A549 (cell line): Measurements from ENCODE around the gene GLB1L. TPM values are rescaled to one million over a fixed set of nuclear protein-coding genes. Genes with fewer than 3 reads are reported as not detected.

Source experiments
- ATAC-seq, 2 experiments: fragments of 200-7000 bp in 1 of 2; fragments of >200 bp in 1 of 2; cut with Nextera tagmentation in 1 of 2; cut with Tn5 transposase in 1 of 2; 3 replicates each; pipeline versions ENCODE4 v1.8.0 to v1.9.1; 2018 to 2020; ENCODE audit warnings: mild to moderate bottlenecking in 1 of 2, moderate library complexity in 1 of 2
- CTCF ChIA-PET: fragments of 300-600 bp; sonication (Branson Sonifier 250); formaldehyde crosslinking; extraction: SDS; loops from one replicate; lab custom pipeline; 2021; ENCODE audit warnings: antibody characterized with exemption, inconsistent platforms; lab: Yijun Ruan, JAX
- POLR2A ChIA-PET: fragments of 350-600 bp; formaldehyde crosslinking; extraction: SDS; loops from one replicate; lab custom pipeline; 2021; ENCODE audit warnings: antibody characterized with exemption, inconsistent platforms; lab: Yijun Ruan, JAX
- DNase-seq, 2 experiments: peaks; one replicate each; pipeline versions ENCODE4 v3.0.0 to v3.0.0-alpha.2; 2011 to 2016; ENCODE audit warnings: low read depth in 1 of 2, low spot score in 1 of 2
- FAIRE-seq: peaks from 2 replicates; lab custom pipeline; 2011; peaks lifted over from hg19 to GRCh38; lab: Jason Lieb, UNC
- H3K27ac ChIP-seq, 2 experiments: fragments of >200 bp; sonication (Bioruptor Twin); formaldehyde crosslinking; 3 replicates each; pipeline ENCODE4 v1.5.1; 2016 to 2017
- H3K4me1 ChIP-seq: fragments of >200 bp; sonication (Bioruptor Twin); formaldehyde crosslinking; 3 replicates; pipeline ENCODE4 v1.6.1; 2016
- H3K4me2 ChIP-seq: fragments of >200 bp; sonication (Bioruptor Twin); formaldehyde crosslinking; 3 replicates; pipeline ENCODE4 v1.6.1; 2016
- H3K4me3 ChIP-seq: fragments of >200 bp; sonication (Bioruptor Twin); formaldehyde crosslinking; 3 replicates; pipeline ENCODE4 v1.5.1; 2016
- H3K9me3 ChIP-seq: fragments of >200 bp; sonication (Bioruptor Twin); formaldehyde crosslinking; 3 replicates; pipeline ENCODE4 v1.6.1; 2016
- CBX8 ChIP-seq: fragments of 200-600 bp; sonication (generic); IDR thresholded peaks from 2 replicates; pipeline ENCODE4 v1.6.1; 2016
- CTCF ChIP-seq: fragments of >200 bp; sonication (Bioruptor Twin); formaldehyde crosslinking; IDR thresholded peaks from 3 replicates; pipeline ENCODE4 v1.5.1; 2016
- E2F6 ChIP-seq: IDR thresholded peaks from 2 replicates; pipeline ENCODE4 v1.6.1; 2012; ENCODE audit warnings: low read depth, borderline replicate concordance
- EHMT2 ChIP-seq: fragments of 200-600 bp; sonication (generic); IDR thresholded peaks from 2 replicates; pipeline ENCODE4 v1.6.1; 2016; ENCODE audit warnings: antibody characterized with exemption, low read depth, mild to moderate bottlenecking, moderate library complexity
- HEYL ChIP-seq: fragments of 250-450 bp; sonication (Bioruptor Pico); IDR thresholded peaks from 2 replicates; pipeline ENCODE4 v1.8.0; 2021; ENCODE audit warnings: mild to moderate bottlenecking, moderate library complexity
- HMGXB4 ChIP-seq: fragments of 250-450 bp; sonication (Bioruptor Pico); IDR thresholded peaks from 2 replicates; pipeline ENCODE4 v1.5.0; 2021; ENCODE audit warnings: mild to moderate bottlenecking, moderate library complexity, borderline replicate concordance
- HOXA7 ChIP-seq: fragments of 250-450 bp; sonication (Bioruptor Pico); IDR thresholded peaks from 2 replicates; pipeline ENCODE4 v1.5.0; 2020; ENCODE audit warnings: mild to moderate bottlenecking, moderate library complexity
- HOXB5 ChIP-seq: fragments of 250-450 bp; sonication (Bioruptor Pico); IDR thresholded peaks from 2 replicates; pipeline ENCODE4 v1.5.0; 2020; ENCODE audit warnings: mild to moderate bottlenecking, moderate library complexity
- JUN ChIP-seq, 2 experiments: fragments of >200 bp; sonication (Bioruptor Twin); formaldehyde crosslinking; IDR thresholded peaks; 2 replicates in 1 of 2; 3 replicates in 1 of 2; pipeline ENCODE4 v1.6.1; 2016 to 2017
- JUNB ChIP-seq: fragments of >200 bp; sonication (Bioruptor Twin); formaldehyde crosslinking; IDR thresholded peaks from 2 replicates; pipeline ENCODE4 v1.6.1; 2016
- PBX3 ChIP-seq: IDR thresholded peaks from 2 replicates; pipeline ENCODE4 v1.6.1; 2012
- PHF8 ChIP-seq: fragments of 200-600 bp; sonication (generic); IDR thresholded peaks from 2 replicates; pipeline ENCODE4 v1.6.1; 2016; ENCODE audit warnings: low read depth, mild to moderate bottlenecking, antibody characterized with exemption, moderate library complexity, borderline replicate concordance
- RAD21 ChIP-seq, 2 experiments: fragments of >200 bp in 1 of 2; sonication (Bioruptor Twin) in 1 of 2; formaldehyde crosslinking in 1 of 2; IDR thresholded peaks in 1 of 2; conservative IDR thresholded peaks in 1 of 2; 2 replicates in 1 of 2; 3 replicates in 1 of 2; pipeline ENCODE4 v1.6.1; 2012 to 2018; ENCODE audit warnings: inconsistent platforms in 1 of 2
- TP53 ChIP-seq: fragments of 250-450 bp; sonication (Bioruptor Pico); IDR thresholded peaks from 2 replicates; pipeline ENCODE4 v1.5.0; 2021; ENCODE audit warnings: mild to moderate bottlenecking, moderate library complexity
- ZNF302 ChIP-seq: fragments of 250-450 bp; sonication (Bioruptor Pico); IDR thresholded peaks from 2 replicates; pipeline ENCODE4 v1.9.0; 2021; ENCODE audit warnings: inconsistent platforms, mild to moderate bottlenecking, moderate library complexity
- WGBS: methylation state at CpG from one replicate; pipeline ENCODE4 v1.1.6; 2017; ENCODE audit errors: missing lambda C conversion rate; 5-methylcytosine and 5-hydroxymethylcytosine counted together
- polyA plus RNA-seq, 4 experiments: library from polyadenylated mRNA; depleted of rRNA in 3 of 4; stranded (reverse); fragments of >200 nt; fragmentation: RNase III in 1 of 4; extraction: RNeasy Plus Mini Kit Qiagen cat#74134 plus additional on column Dnase treatment in 1 of 4; gene quantifications; 2 replicates in 3 of 4; 3 replicates in 1 of 4; pipeline ENCODE4 v1.2.3, GENCODE V29; 2011 to 2017

GLB1L gene
- polyA plus RNA-seq, 2 of the 4 experiments (the other 2 are of a cell fraction), result 5.9 to 8.7 TPM

GRCh38 chr2:219223831-219224610, 21.2 kb downstream of the GLB1L start:
- CTCF ChIA-PET, result interaction anchor here (0.8 to 2.8 kb wide), 3 partner anchors 71 to 78 kb away, joined by 3 to 15 read pairs (median 5); no protein-coding TSS in a partner anchor
- H3K9me3 ChIP-seq, result no peaks in the 10 kb centered on the region
- peaks cover 17% of the 10 kb centered on the region for H3K4me1 ChIP-seq
- H3K4me2 ChIP-seq, result no peak overlapping the region
- 96% methylated on average over 24 of the region's 31 CpGs for WGBS
- DNase-seq (no peak), ATAC-seq (no peak), FAIRE-seq (no peak)
- no peak overlapping the region for H3K4me3 ChIP-seq
- no peak for TF ChIP-seq CTCF
- TF ChIP-seq ZNF302 (CRISPR knock-in tag), result no peak
- no peak for TF ChIP-seq HEYL
- POLR2A ChIA-PET, result no interaction called here
- H3K27ac ChIP-seq, result no peak overlapping the region

GRCh38 chr2:219221957-219222518, 23.2 kb downstream of the GLB1L start:
- peaks cover 12% of the 10 kb centered on the region for H3K4me1 ChIP-seq
- no peaks in the 10 kb centered on the region for H3K9me3 ChIP-seq
- POLR2A ChIA-PET, result no interaction called here
- no peak overlapping the region for H3K4me3 ChIP-seq
- no peak for DNase-seq
- WGBS, result 90% methylated on average over 16 of the region's 16 CpGs
- no peak overlapping the region for H3K4me2 ChIP-seq
- no peak for TF ChIP-seq JUN (IDR thresholded peaks at IDR 0.05)
- no peak for TF ChIP-seq CBX8
- no peak for TF ChIP-seq RAD21 (conservative IDR thresholded peaks at IDR 0.05 in 1 of 2, IDR thresholded peaks at IDR 0.05 in 1 of 2)
- TF ChIP-seq HOXB5 (CRISPR knock-in tag), result no peak
- TF ChIP-seq HOXA7, result no peak
- TF ChIP-seq ZNF302 (CRISPR knock-in tag), result no peak
- TF ChIP-seq HMGXB4, result no peak
- no peak for TF ChIP-seq E2F6
- no peak for TF ChIP-seq PHF8
- no peak for TF ChIP-seq EHMT2
- TF ChIP-seq TP53 (CRISPR knock-in tag), result no peak
- no peak for TF ChIP-seq JUNB
- no peak for TF ChIP-seq PBX3
- no peak overlapping the region for H3K27ac ChIP-seq
- no peak for FAIRE-seq
- CTCF ChIA-PET, result interaction anchor here (0.6 to 7.3 kb wide), 6 partner anchors 21 to 190 kb away, joined by 3 to 79 read pairs (median 18); partner anchors contain the start of gene DNAJB2
- ATAC-seq, result no peak
